G401.6 (cell line): ENCODE results near the gene TRIOBP.
"Not testable (repeated sequence)": the region's sequence is repeated elsewhere in the genome, so short reads cannot be mapped to it uniquely, and the experiment has no call there.

Experiments used
- FAIRE-seq: peaks from 2 replicates; lab custom pipeline; 2012; peaks lifted over from hg19 to GRCh38; lab: Jason Lieb, UNC

TRIOBP gene

DNA sequence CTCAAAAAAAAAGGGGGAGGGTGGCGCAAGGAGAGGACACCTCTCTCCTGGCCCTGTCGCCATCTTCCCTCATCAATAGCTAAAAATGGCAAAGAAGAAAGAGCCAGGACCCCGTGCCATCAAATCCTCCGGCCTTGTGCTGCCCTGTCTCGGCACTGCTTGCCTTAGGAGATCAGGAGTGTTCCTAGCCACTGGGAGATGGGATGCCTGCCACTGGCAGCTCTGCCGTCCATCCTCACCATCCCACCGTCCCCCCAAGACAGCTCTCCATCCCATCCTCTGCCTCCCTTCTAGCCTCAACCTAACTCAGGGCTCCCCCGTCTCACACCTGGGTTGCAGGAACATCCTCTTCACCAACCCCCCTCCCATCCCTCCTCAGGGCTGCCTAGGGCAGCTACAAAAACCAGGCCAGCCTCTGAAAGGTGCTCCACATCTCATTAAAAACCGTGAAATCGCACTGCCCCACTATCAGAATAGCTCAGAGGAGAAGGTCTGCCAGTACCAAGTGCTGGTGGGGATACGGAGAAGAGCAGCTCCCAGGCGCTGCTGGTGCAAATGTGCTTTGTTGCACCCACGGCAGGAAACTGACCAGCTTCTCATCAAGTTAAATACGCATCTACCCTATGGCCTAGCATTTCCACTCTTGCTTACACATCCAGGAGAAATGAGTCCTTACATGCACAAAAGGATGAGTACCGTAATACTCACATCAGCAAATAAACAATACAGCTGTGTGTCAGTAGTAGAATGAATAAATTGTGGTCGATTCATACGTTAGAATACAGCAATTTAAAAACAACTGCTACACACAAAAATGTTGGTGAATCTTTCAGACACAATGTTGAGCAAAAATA lies 79.2 kb downstream of the TRIOBP start:
- no peak for FAIRE-seq

DNA sequence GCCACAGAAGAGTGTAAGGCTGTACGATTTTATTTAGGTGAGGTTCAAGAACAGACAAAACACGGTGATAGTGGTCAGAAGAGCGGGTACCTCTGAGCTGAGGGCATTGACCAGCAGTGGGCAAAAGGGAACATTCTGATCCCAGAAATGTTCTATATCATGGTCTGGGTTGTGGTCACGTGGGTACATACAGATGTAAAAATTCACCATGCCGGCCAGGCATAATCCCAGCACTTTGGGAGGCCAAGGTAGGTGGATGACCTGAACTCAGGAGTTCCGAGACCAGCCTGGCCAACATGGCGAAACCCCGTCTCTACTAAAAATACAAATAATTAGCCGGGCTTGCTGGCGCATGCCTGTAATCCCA lies 79.8 kb downstream of the TRIOBP start:
- FAIRE-seq, result no peak

DNA sequence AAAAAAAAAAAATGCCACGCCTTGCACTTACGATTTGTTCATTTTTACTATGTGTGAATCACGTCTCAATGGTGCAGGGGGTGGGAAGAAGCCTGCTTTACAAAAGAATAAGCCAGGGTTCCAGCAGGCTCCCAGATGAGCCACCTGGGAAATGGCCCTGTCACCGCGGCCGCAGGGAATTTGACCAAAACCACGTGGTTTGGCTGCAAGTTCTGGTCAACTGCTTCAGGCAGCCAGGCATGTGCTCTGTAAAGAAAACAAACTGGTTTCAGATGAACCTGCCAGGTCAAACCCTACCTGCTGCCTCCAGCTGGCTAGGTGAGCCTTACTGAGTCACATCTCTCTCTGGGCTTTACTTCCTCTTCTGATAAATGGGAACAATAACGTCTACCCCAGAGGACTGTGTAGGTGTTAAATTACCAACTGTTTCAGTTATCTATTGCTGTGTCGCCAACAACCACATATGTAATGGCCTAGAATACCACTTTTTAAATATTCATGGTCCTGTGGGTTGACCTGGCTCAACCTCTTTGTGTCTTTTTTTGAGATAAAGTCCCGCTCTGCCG lies 80.4 kb downstream of the TRIOBP start:
- no peak for FAIRE-seq

GRCh38 chr22:37778370-37779009 lies 81.6 kb downstream of the TRIOBP start:
- FAIRE-seq, result no peak

- no peak for FAIRE-seq
Measured at GRCh38 chr22:37781434-37782059, 84.7 kb downstream of the TRIOBP start.

DNA sequence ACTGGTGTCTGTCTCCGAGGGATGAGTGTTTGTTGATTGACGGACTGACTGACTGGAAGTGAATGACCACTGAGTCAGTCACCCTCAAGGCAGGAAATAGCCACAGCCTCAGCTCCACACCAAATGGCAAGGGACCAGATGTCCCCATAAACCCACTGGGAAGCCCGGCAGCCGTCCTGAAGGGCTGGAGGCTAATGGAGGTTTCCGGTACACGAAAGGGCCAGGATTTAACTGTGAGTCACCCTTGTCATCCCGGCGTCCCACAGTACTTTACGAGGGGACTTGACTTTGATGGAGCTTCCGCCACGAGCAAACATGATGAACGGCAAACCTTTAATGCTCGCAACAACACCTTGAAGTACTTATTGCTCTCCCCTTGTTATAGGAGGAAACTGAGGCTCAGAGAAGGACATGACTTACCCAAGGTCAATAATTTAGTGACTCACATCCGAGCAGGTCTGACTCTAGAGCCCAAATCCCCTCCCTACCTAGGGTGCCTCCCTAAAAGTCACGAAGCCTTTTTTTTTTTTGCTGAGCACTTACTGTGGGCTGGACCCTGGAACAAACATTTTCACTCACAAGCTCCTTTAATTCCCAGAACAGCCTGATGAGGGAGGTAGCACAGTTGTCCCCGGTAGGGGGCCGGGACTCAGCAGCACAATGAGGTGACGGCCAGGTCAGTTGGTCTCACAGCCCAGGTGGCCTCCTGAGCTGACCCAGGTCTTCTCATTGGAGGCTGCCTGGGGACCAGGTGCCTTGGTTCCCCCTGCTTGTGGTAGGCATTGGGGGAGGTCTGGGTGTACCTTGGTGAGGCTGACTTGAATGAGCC lies 85.7 kb downstream of the TRIOBP start:
- FAIRE-seq, result no peak

DNA sequence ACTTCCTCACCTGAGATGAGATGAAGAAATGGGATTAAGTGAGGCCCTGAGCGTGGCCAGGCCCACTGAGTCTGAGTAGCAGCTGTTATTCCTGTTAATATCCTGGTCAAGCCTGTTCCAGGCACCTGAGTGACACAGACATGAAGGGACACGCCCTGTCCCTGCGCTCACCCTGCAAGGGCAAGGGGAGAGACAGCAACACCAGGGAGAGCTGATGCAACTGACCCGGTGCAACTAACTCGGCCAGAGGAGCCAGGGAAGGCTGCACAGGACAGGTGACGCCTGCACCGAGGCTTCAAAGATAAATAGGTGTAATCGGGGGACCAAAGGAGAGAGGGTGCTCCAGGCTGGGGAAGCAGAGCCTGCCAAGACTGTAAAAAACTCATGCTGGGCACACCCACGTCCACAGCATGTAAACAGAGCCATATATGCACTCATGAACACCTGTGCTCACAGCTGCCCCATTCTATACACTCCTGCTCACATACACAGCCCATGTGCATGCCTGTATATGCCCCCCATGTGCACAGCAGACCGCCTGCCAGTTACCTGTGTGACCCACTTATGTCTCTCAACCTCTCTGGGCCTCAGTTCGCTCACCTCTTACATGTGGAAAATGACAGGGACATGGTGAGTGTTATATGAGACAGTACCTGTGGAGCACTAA lies 88.1 kb downstream of the TRIOBP start:
- no peak for FAIRE-seq

DNA sequence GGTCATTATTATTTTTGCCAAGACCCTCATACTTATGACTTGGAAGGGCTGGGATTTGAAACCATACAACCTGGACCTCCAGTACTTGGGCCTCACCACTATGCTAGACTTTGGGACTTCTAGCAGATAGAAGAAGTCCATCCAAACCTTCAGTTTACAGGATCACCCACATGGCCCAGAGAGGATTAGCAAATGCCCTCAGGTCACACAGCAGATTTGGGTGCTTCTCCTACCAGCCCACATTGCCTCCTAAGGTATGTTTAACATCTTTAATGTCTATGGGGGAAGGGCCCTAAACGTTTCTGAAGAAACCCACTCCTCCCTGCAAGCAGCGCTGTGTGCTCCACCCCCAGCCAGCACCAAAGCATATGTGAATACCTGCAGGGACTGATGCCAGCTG lies 93.4 kb downstream of the TRIOBP start:
- no peak for FAIRE-seq

GRCh38 chr22:37792494-37792893 lies 95.6 kb downstream of the TRIOBP start:
- no peak for FAIRE-seq

DNA sequence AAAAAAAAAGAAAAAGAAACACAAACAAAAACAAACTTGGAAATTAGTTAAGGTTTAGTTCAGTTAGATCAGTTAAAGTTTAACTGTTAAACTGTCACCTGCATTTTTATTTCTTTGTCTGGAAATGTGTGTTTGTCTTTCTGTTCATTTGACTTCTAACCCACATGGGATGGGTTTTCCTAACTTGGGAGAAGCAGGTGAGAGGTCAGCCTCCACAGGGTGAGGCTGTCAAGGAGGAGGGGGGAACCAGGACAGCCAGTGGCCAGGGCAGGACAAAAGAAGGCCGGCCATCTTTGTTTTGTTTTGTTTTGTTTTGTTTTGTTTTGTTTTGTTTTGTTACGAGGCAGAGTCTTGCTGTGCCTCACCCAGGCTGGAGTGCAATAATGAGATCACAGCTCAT lies 97.5 kb downstream of the TRIOBP start:
- no peak for FAIRE-seq

- no peak for FAIRE-seq
Measured at GRCh38 chr22:37796079-37796478, 99.2 kb downstream of the TRIOBP start.

DNA sequence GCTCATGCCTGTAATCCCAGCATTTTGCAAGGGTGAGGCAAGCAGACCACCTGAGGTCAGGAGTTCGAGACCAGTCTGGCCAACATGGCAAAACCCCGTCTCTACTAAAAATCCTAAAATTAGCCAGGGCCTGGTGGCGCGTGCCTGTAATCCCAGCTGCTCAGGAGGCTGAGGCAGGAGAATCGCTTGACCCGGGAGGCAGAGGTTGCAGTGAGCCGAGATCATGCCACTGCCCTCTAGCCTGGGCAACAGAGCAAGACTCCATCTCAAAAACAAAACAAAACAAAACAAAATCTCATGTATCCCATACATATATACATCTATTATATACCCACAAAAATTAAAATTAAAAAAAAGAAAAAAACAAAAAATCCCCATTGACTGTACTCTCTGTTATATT lies 100.4 kb downstream of the TRIOBP start:
- not testable (repeated sequence) for FAIRE-seq

DNA sequence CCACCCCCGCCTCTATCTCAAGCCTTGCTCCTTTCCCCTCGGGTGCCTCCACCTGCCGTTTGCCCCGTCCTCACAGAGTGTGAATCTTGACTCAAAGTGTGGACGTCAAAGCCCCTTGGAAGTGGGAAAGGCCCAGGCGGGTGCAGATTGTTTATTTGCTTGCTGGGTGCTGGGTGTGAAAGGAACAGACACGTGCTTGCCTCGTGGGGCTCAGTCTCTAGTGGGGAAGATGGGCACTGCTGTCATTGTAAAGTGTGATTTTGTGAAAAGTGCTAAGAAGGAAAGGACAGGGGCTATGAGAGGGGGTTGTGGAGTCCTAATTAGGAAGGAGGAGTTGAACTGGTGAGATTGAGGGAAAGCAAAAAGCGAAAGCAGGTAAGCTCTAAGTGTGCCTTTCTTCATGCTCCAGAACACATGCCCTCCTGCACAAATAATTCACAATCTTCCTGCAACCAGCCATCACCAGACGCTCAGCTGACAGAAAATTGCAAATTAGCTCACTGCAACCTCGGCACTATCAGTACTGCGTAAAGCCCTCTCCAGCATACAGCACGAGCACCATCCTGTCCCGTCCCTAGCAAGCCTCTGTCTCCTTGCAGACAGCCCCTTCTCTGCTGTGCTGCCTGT lies 101.1 kb downstream of the TRIOBP start:
- no peak for FAIRE-seq

DNA sequence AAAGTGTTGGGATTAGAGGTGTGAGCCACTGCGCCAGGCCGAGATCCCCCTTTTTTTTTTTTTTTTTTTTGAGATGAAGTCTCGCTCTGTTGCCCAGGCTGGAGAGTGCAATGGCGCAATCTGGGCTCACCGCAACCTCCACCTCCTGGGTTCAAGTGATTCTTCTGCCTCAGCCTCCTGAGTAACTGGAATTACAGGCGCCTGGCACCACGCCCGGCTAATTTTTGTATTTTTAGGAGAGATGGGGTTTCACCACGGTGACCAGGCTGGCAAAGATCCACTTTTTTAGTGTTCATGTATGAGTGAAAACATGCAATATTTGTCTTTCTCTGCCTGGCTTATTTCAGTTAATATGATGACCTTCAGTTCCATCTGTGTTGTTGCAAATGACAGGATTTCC lies 103.1 kb downstream of the TRIOBP start:
- FAIRE-seq, result not testable (repeated sequence)

DNA sequence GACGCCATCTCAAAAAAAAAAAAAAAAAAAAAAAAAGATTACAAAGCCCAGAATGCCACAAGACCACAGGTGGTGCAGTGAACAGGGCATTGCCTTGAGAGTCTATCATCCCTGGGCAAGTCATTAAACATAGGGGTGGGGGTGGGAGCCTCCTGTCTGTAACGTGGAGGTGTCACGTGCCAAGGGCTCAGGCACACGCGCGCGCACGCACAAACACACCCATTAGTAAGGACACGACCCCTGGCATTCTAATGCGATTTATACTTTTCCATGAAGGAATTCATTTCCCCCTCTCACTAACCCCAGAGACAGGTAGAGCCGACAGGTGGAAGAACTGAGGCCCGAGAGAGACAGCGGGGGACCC lies 105.1 kb downstream of the TRIOBP start:
- no peak for FAIRE-seq

- FAIRE-seq, result no peak
Measured at GRCh38 chr22:37802310-37803194, 105.7 kb downstream of the TRIOBP start.

DNA sequence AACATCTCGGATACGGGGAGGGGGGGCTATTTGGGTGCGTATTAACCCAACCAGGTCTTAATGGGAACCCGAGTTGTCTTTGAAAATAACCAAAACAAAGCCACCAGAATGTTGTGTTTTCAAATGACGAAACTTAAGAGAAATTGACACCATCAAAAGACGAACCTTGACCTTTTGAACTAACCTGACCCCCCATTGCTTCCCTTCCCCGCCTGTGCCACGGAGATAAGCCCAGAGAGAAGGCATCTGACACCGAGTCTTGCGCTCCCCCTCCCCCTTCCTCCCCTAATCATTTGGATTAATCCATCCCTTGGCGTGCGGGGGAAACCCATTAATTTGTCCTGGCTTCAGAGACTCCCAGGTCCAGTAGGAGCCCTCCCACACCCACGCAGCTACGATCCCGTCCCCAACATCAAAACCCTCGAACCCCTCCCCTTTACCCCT lies 106.4 kb downstream of the TRIOBP start:
- no peak for FAIRE-seq

DNA sequence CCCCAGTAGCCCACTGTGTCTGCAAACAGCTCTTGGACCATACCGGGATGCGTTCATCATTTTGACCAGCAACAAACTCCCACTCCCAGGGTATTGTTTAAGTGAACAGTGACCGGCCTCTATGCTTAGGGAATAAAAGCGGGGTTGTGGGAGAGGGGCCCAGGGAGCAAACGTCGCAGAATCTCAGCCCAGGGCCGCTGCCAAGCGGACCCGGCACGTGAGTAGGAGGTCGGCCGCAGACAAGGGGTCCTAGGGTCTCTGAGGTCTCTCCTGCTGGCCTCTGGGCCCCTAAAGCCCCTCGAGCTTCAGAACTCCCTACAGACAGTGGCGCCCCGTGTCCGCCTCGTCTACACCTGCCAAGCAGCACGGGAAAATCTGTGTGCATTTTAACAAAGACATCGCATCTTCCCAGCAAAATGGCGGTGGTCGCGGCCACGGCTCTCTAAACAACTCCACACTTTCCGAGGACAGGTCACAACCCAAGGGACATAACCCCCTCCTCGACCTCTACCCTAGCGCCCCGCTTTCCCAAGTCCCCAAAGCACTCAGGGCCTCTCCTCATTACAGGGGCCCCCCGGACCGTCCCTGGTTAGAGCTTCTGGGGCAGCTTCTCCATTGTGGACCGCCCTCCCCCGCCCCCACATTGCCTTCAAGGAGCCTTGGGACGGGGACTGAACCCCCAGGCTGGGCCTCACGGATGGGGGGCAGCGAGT lies 106.9 kb downstream of the TRIOBP start:
- no peak for FAIRE-seq

GRCh38 chr22:37804352-37804880 lies 107.6 kb downstream of the TRIOBP start:
- FAIRE-seq, result no peak
